ENCODE results near the gene EXOC6B.

The EXOC6B gene

DNA sequence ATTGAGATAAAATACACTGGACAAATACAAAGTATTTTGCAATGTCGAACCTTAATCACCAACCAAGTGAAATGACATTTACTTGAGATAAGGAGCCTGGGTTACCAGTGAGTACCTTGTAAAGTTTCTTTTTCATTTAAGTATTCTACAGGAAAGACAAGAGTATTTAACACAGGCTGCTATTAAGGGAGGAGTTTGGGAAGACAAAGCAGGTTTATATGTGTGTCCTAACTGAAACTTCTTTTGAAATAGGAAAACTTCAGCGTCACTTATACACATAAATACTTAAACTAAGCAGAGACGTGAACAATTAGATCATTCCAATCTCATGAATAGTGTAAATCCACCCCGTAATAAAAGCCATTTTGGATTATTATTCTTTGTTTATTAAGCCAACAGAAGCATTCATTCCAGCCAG lies 551.4 kb downstream of the EXOC6B start:
- no peak for ATAC-seq
- TF ChIP-seq ZNF565 (CRISPR knock-in tag; conservative IDR thresholded peaks at IDR 0.05; ENCODE audit: low read depth), result no peak
- no peak for TF ChIP-seq ZC3H10 (CRISPR knock-in tag; IDR thresholded peaks at IDR 0.05)
- no peak for TF ChIP-seq ZFP30 (CRISPR knock-in tag; IDR thresholded peaks at IDR 0.05)
- no peak for TF ChIP-seq ESRRG (CRISPR knock-in tag; IDR thresholded peaks at IDR 0.05)
- TF ChIP-seq RARB (CRISPR knock-in tag; IDR thresholded peaks at IDR 0.05), result no peak
- TF ChIP-seq, protein P1, sequence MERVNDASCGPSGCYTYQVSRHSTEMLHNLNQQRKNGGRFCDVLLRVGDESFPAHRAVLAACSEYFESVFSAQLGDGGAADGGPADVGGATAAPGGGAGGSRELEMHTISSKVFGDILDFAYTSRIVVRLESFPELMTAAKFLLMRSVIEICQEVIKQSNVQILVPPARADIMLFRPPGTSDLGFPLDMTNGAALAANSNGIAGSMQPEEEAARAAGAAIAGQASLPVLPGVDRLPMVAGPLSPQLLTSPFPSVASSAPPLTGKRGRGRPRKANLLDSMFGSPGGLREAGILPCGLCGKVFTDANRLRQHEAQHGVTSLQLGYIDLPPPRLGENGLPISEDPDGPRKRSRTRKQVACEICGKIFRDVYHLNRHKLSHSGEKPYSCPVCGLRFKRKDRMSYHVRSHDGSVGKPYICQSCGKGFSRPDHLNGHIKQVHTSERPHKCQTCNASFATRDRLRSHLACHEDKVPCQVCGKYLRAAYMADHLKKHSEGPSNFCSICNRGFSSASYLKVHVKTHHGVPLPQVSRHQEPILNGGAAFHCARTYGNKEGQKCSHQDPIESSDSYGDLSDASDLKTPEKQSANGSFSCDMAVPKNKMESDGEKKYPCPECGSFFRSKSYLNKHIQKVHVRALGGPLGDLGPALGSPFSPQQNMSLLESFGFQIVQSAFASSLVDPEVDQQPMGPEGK (CRISPR knock-in tag; IDR thresholded peaks at IDR 0.05; ENCODE audit: borderline replicate concordance), result no peak
- no peak for TF ChIP-seq PPARA (CRISPR knock-in tag; IDR thresholded peaks at IDR 0.05; ENCODE audit: borderline replicate concordance)
- no peak for TF ChIP-seq ZNF8 (CRISPR knock-in tag; IDR thresholded peaks at IDR 0.05)
- no peak for TF ChIP-seq POU6F1 (CRISPR knock-in tag; IDR thresholded peaks at IDR 0.05; ENCODE audit: borderline replicate concordance, low read depth)
- TF ChIP-seq TOX (CRISPR knock-in tag; IDR thresholded peaks at IDR 0.05; ENCODE audit: borderline replicate concordance), result no peak
- no peak for TF ChIP-seq CSDC2 (CRISPR knock-in tag; IDR thresholded peaks at IDR 0.05)
- TF ChIP-seq BACH2 (CRISPR knock-in tag; IDR thresholded peaks at IDR 0.05; ENCODE audit: borderline replicate concordance), result no peak
- TF ChIP-seq ZFP3 (CRISPR knock-in tag; IDR thresholded peaks at IDR 0.05), result no peak
- no peak for TF ChIP-seq OSR1 (CRISPR knock-in tag; IDR thresholded peaks at IDR 0.05)
- TF ChIP-seq SNAI2 (CRISPR knock-in tag; IDR thresholded peaks at IDR 0.05), result no peak
- no peak for TF ChIP-seq GLIS3 (CRISPR knock-in tag; IDR thresholded peaks at IDR 0.05)

DNA sequence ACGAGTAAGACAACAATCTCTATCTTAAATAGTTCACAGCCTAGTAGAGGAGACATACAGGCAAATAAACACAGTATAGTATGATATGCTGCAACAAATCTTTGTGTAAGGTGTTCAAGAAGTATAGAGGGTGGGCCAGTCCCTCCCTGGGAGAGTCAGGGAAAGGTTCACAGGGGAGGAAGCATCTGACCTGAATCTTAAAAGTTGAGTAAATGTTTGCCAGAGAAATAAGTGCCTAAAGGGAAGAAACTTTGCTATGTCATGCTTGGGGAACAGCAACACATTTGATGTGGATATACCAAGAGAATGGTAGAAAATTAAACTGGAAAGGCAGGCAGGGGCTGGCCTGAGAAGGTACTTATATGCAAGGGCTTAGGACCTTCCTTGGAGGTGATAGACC lies 552.4 kb downstream of the EXOC6B start:
- TF ChIP-seq ARNTL (CRISPR knock-in tag; IDR thresholded peaks at IDR 0.05; ENCODE audit: borderline replicate concordance, low read depth) (no peak), ZNF8 (CRISPR knock-in tag; IDR thresholded peaks at IDR 0.05) (no peak), POU6F1 (CRISPR knock-in tag; IDR thresholded peaks at IDR 0.05; ENCODE audit: borderline replicate concordance, low read depth) (no peak), CSRNP3 (CRISPR knock-in tag; IDR thresholded peaks at IDR 0.05) (no peak), ZC3H10 (CRISPR knock-in tag; IDR thresholded peaks at IDR 0.05) (no peak), ZFP3 (CRISPR knock-in tag; IDR thresholded peaks at IDR 0.05) (no peak), TSHZ2 (CRISPR knock-in tag; IDR thresholded peaks at IDR 0.05) (no peak), ISL1 (CRISPR knock-in tag; IDR thresholded peaks at IDR 0.05) (no peak), CSDC2 (CRISPR knock-in tag; IDR thresholded peaks at IDR 0.05) (no peak; the same call in 1 of the 2 replicates), GLIS3 (CRISPR knock-in tag; IDR thresholded peaks at IDR 0.05) (no peak), TCF4 (CRISPR knock-in tag; IDR thresholded peaks at IDR 0.05; ENCODE audit: borderline replicate concordance) (no peak), TOX (CRISPR knock-in tag; IDR thresholded peaks at IDR 0.05; ENCODE audit: borderline replicate concordance) (no peak), ESRRG (CRISPR knock-in tag; IDR thresholded peaks at IDR 0.05) (no peak), OSR1 (CRISPR knock-in tag; IDR thresholded peaks at IDR 0.05) (no peak), ZFP30 (CRISPR knock-in tag; IDR thresholded peaks at IDR 0.05) (no peak), RARB (CRISPR knock-in tag; IDR thresholded peaks at IDR 0.05) (no peak), CREB5 (CRISPR knock-in tag; IDR thresholded peaks at IDR 0.05; ENCODE audit: low read depth) (no peak), BACH2 (CRISPR knock-in tag; IDR thresholded peaks at IDR 0.05; ENCODE audit: borderline replicate concordance) (no peak)
- ATAC-seq, result no peak

Measured in SK-N-SH treated with all-trans-retinoic acid at 6 μM for 48 hours (cell line).